Fibroblast of lung (primary cell): ENCODE data around the gene KCNT2.

ENCODE experiments used
- CTCF ChIP-seq, 2 donors: IDR thresholded peaks in 1 of 2; conservative IDR thresholded peaks in 1 of 2; 1 replicate in 1 of 2; 2 replicates in 1 of 2; pipeline ENCODE4 v1.5.1; 2011 to 2012; ENCODE audit warnings: low read length in 2 of 2, control low read depth in 1 of 2, inconsistent platforms in 1 of 2, low read depth in 1 of 2, mild to moderate bottlenecking in 1 of 2
- EZH2 ChIP-seq: IDR thresholded peaks from 2 replicates; pipeline ENCODE4 v1.5.1; 2012; ENCODE audit warnings: low read length, control low read depth, mild to moderate bottlenecking; ENCODE audit errors: missing control alignments

DNA sequence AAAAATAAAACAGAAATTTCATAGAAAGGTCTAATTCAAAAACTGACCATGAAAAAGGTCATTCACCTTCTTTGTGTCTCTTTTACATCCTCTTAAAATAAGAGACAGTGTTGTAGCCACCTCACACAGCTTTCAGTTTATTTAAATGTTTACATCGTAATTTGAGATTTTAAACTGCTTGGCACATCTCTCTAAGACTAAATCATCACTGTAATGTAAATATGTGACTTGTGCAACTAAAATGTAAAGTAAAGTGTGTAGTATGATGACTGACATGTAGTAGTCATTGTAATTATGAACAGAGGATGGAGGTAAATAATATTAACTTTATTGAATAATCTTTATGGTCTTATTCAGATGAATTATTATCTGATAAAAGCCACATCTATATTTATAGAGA, 283.9 kb downstream of the KCNT2 start:
- TF ChIP-seq CTCF (conservative IDR thresholded peaks at IDR 0.05 in 1 of 2, IDR thresholded peaks at IDR 0.05 in 1 of 2; ENCODE audit: low read depth in 1 of 2, low read length in 2 of 2) (no peak), EZH2 (no peak)
